ENCODE measurements around the gene OS9. TPM values are rescaled to one million over a fixed set of nuclear protein-coding genes. Genes with fewer than 3 reads are reported as not detected.

Gene OS9
- total and polyA plus RNA-seq, 9 of the 15 experiments (the other 6 are each of a cell fraction or from before 2014, with no cell fraction given) = 4.6 to 105 (median 89.5) TPM

- H4K20me1 ChIP-seq (replicated peaks; ENCODE audit: control insufficient read depth, insufficient read depth, low read length) = no peaks in the 10 kb centered on the region; the same call in 1 of the 2 replicates
- in situ Hi-C loops (cut with MboI) (no loop called here), intact Hi-C loops (cut with micrococcal nuclease) (no loop called here)
- WGBS (ENCODE audit: insufficient coverage, low coverage, missing lambda C conversion rate) = 77% methylated on average over 43 of the region's 76 CpGs
- BruUV-seq (replicated peaks) = no TSS peak
- no peak for FAIRE-seq
- ChIA-PET CTCF (ENCODE audit: low intra/inter-chr PET ratio) (no interaction called here), POLR2A (interaction anchor here (0.6 kb wide), 1 partner anchor 193 kb away, joined by 4 read pairs; no protein-coding TSS in a partner anchor)
- H3K27ac ChIP-seq (ENCODE audit: extremely low read depth, low read depth, low read length) = no peak overlapping the region
- no peaks in the 10 kb centered on the region; the same call in 1 of the 2 replicates for H3K9me3 ChIP-seq (replicated peaks; ENCODE audit: control insufficient read depth, insufficient read depth, low read depth, low read length)
- H3K79me2 ChIP-seq (ENCODE audit: control insufficient read depth, insufficient read depth, low read length) = no peaks in the 10 kb centered on the region
- H3K4me3 ChIP-seq = no peak overlapping the region
- peak overlapping the region in 1 of 2 experiments; percentile 68; a peak in 1 of 4 replicates for H3K9ac ChIP-seq (ENCODE audit: insufficient read depth in 1 of 2, low read depth in 2 of 2, low read length in 2 of 2)
- peaks cover 0 to 20% of the 10 kb centered on the region in 2 experiments; a peak in 2 of 5 replicates for H3K4me1 ChIP-seq (replicated peaks in 1 of 2; ENCODE audit: control insufficient read depth in 2 of 2, insufficient read depth in 2 of 2, low read length in 2 of 2)
- DNase-seq (ENCODE audit: extremely low read depth in 1 of 4, low spot score in 3 of 4) = no peak
- no peak for ATAC-seq
- peaks cover 4% of the 10 kb centered on the region for H3K9me1 ChIP-seq (ENCODE audit: control insufficient read depth, insufficient read depth, low read length)
- H3K36me3 ChIP-seq (ENCODE audit: control insufficient read depth, insufficient read depth, low read length) = no peaks in the 10 kb centered on the region
- no peak overlapping the region for H3K4me2 ChIP-seq (ENCODE audit: insufficient read depth, low read length)
- peak; percentile 97 for TF ChIP-seq ZBTB33 (CRISPR knock-in tag; IDR thresholded peaks at IDR 0.05)
- no peak for TF ChIP-seq NCOA1 (IDR thresholded peaks at IDR 0.05; ENCODE audit: low read depth)
- TF ChIP-seq PCBP1 (IDR thresholded peaks at IDR 0.05; ENCODE audit: low read depth, low read length, poor library complexity, severe bottlenecking) = peak; percentile 39
- no peak overlapping the region for H2AFZ ChIP-seq (ENCODE audit: low read depth, low read length)
- peaks cover 25 to 29% of the 10 kb centered on the region in 2 experiments for H3K27me3 ChIP-seq (ENCODE audit: control insufficient read depth in 2 of 2, insufficient read depth in 2 of 2, low read length in 2 of 2)
Observed at GRCh38 chr12:57726884-57727757, 33.2 kb downstream of the OS9 start.
